Right hindlimb (tissue), 1 donor: ENCODE measurements around the gene CRKL.
"Not testable (repeated sequence)": the region's sequence is repeated elsewhere in the genome, so short reads cannot be mapped to it uniquely, and the experiment has no call there.

ENCODE experiments used
- DNase-seq: peaks from one replicate; pipeline ENCODE4 v3.0.0-alpha.2; 2018

CRKL gene, protein sequence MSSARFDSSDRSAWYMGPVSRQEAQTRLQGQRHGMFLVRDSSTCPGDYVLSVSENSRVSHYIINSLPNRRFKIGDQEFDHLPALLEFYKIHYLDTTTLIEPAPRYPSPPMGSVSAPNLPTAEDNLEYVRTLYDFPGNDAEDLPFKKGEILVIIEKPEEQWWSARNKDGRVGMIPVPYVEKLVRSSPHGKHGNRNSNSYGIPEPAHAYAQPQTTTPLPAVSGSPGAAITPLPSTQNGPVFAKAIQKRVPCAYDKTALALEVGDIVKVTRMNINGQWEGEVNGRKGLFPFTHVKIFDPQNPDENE

GRCh38 chr22:20916916-20917810 lies at the start of gene CRKL:
Gene CRKL, plus strand, starts transcription at chr22:20917407. Its CDS starts 528 bp downstream, at chr22:20917935.
- DNase-seq = peak; percentile 98

DNA sequence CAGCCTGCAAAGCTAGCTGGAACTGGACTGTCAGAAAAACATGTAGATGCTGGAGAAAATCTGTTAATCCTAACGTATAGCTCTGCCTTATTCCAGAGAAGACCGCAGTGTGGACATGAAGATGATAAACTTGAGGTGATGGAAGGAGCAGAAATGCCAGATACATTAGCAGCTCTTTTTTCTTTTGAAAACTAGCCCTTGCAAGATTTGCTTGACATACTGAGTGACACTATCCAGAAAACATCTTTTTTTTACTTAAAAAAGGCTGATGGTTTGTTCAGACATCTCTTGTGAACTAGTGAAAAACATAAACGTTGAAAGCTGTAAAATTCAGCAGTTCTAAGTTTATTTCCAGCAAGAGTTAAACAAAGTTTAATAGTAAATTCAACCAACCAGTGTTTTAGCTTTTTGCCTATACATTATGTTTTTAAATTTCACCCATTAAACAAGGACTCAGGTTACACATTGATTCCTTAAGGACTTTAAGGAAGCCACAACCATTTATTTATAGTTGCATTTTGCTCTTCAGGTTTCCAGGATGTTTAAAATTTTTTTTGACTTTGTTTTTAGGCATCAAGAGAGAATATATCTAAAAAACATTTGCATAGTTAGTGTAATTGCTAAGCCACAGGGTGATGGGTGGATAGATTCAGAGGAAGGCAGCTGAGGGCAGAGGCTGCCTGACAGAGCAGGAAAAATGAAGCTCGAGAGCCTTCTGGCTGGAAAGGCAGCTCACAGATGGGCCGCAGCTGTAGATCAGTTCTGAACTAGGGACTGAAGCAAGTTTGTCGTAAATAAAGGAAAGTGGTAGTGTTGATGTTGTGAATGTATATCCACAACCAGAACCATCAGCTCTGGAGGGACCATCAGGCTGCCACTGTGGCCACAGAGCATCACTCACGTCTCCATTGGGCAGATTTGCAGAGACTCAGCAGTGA lies 48.9 kb upstream of the CRKL start:
- DNase-seq = no peak

DNA sequence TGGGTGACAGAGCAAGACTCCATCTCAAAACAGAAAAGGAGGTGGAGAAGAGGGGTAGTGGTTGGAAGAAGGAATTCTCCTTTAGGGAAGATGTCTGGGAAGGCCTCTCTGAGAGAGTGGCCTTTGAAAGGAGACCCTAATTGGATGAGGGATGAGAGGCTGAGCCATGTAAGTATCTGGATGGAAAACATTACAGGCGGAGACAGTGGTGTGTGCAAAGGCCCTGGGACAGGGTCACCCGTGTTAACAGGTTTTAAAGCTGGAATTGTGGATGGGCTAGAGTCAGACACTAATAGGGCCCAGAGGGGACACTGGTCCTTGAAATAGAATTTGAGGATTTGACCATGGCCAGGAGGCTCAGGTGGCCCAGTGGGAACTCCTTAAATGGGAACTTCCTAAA lies 48.0 kb upstream of the CRKL start:
- no peak for DNase-seq

- DNase-seq = no peak
These were observed 44.0 kb upstream of the CRKL start for GRCh38 chr22:20873214-20873613.

DNA sequence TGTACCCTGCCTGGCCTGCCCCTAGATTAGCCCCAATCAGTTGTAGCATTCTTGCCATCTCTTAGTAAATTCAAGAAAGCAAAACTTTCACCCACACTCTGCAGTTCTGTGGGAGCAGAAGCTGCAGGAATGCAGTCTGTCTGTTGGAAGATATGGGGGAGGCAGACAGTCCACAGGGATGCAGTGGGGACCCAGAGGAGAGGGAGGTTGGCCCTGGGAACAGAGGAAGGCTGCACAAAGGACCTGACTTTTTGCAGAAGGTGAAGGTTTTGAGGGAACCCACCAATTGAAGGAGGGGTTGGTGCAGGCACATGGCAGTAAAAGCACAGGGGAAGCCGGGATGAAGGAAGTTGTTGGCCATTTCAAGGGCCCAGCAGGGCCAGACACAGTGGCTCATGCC lies 41.9 kb upstream of the CRKL start:
- no peak for DNase-seq

DNA sequence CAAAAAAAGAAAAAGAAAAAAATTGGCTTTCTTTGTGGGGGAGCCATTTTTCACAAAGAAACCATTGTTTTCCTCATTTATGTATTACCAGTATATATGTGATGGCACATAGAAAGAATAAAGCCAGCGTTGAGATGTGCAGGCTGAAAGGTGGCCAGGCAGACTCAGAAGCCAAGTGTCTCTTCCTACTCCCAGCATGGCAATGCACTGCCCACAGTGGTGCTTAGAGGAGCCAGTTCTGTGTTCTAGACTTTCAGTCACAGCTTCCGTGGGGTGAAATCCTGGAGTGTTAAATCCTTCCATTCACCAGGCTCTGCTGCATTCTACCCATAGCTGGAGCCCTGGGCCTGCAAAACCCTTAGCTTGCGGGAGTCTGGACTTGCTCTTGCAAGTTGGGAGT lies 39.5 kb upstream of the CRKL start:
- no peak for DNase-seq

DNA sequence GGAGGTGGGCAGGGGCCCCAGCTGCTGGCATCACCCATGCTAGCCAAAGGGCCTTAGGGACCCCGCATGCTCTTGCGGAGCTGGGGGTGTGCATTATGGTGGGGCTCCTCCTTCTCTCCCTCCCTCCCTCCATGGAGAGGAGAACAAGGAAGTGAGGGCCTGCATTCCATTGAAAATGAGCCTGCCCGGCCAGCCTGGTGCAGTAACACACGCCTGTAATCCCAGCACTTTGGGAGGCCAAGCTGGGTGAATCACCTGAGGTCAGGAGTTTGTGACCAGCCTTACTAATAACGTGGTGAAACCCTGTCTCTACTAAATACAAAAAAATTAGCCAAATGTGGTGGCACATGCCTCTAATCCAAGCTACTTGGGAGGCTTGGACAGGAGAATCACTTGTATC lies 36.0 kb upstream of the CRKL start:
- no peak for DNase-seq

DNA sequence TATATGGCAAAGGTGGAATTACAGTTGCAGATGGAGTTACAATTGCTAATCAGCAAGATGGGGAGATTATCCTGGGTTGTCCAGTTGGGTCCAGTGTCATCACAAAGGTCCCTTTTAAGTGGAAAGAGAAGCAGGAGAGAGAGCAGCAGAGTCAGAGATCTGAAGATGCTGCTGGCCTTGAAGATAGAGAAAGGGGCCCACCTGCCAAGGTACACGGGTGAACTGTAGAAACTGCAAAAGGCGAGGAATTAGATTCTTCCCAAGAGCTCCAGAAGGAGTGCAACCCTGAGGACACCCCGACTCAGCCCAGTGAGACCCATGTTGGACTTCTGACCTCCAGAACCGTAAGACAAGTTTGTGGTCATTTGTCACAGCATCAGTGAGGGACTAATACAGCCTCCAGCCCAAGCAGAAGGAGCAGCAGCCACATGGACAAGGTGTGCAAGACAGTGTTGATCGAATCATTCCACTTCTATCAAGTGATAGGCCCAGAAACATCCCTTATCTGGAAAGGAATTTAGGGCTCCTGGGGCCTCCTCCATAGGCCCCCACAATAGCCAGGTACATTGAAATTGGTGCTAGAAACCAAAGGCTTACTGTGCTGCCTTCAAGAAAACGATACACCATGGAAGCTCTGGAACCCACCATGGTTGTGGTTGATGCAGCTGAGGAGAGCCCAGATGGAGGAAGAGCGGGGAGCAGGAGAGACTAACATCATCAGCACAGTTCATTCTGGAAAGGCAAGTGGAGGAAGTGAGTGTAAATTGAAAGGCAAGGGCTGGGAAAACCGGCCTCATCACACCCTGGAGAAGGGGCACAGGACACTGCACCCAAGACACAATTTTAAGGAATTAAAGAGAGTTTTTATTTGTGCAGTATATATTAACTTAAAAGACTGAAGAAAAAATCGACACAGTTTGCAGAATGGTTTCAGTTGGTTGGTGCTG lies 35.1 kb upstream of the CRKL start:
- DNase-seq = no peak

GRCh38 chr22:20882855-20883254 lies 34.4 kb upstream of the CRKL start:
- no peak for DNase-seq

DNA sequence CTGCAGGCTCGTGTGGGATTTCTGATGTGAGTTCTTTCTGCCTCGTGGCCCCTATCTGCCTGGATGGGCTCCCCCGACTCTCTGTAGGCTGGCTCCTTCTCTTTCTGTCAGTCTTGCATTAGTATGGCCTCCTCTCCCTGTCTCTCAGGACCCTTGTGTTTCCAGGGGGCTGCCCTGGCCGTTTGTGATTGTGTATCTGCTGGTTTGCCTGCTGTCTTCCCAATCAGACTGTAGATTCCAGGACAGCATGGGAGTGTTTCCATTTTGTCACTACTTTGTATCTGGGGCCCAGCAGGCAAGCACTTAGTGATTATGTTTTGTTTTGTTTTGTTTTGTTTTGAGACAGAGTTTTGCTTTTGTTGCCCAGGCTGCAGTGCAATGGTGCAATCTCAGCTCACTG lies 32.8 kb upstream of the CRKL start:
- no peak for DNase-seq

DNA sequence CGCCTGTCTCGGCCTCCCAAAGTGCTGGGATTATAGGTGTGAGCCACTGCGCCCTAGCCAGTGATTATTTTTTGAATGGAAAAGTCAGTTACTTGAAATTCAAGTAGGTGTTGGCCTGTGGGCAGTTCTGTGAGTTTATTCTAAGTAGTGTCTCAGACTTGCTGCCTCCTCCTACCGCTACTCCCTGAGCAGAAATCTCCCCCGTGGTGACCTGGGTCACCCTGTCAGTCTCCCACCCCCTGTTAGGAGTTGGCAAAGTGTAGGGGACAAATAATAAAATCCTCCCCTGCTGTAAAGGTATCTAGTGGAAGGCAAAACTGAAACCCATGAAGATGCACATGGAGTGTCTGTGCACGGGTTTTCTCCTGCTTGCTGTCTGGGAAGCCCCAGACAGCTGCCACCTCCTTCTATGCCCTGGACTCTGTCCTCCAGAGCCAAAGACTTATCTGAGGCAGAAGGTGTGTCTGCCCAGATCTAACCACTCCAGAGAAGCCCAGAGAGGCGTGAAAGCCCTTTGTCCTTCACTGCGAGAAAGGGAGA lies 32.1 kb upstream of the CRKL start:
- no peak for DNase-seq

- peak; percentile 70 for DNase-seq
These were observed 31.5 kb upstream of the CRKL start for GRCh38 chr22:20885557-20886323.

- DNase-seq = no peak
These were observed 29.8 kb upstream of the CRKL start for GRCh38 chr22:20887375-20887774.

DNA sequence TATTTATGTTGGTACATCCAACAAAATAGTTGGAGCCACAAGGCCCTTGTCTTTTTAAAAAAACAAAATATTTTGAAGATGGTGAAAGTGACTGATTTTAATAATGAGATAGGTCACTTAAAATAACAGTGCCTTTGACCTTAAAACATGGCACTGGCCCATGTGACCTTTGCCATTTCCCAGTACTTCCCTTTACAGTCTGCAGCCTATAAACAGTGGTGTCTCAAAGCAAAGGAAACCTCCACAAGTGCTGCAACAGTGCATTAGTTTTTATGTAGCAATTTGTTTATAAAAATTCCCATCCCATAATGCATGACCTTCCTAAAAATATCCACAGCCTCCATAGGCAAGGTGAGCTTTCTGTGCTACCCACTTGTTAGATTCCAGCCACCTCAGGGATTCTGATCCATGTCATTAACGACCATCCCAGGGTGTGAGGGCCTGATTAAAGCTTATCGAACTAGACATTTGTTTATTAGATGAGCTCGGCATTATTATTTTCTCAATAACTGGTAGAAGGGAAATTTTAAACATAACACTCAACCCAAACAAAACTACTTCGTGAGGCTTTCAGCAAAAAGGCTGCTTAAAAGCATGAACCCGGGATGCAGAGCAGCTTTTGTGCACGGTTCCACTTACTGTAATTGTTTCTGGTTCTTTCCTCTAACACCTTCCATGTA lies 28.0 kb upstream of the CRKL start:
- no peak for DNase-seq

DNA sequence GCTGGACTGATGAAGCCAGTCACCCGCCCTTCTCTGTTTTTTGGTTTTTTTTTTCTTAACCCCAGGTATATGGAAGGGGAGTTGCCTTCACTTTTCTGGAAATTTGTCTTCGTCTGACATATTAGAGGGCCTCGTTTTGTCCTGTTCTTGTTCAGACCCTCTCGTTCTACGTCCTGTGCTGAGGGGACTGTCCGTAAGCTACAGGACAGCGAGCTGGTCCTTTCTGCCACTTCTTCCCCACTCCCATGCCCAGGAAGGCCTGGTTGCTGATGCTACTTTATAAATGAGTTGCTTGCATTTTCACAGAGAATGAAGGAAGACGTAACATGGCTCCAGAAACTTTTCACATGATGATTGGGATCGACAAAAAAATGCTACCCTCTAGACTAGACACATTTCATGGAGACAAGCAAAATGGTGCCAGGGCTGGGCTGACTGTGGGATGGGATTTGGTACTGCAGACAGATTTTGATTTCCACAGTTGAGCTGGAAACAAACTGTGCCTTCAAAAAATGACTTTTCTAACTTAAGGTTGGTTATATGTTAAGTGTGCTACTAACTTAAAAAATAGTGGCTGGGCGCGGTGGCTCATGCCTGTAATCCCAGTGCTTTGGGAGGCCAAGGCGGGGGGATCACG lies 27.2 kb upstream of the CRKL start:
- DNase-seq = no peak

DNA sequence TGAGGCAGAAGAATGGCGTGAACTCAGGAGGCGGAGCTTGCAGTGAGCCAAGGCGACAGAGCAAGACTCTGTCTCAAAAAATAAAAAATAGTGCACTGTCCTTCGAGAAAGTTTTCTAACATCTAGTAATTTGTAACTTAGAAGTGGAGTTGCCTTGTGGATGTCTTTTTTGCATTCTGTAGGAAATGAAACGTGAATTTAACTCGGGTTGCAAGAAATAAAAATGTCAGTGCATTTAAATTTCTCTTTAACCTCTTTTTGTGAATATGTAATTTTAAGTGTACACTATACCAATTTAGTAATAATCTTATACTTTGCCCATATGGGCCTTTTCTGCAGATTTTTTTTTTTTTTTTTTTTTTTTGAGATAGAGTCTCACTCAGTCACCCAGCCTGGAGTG lies 26.2 kb upstream of the CRKL start:
- DNase-seq = no peak

DNA sequence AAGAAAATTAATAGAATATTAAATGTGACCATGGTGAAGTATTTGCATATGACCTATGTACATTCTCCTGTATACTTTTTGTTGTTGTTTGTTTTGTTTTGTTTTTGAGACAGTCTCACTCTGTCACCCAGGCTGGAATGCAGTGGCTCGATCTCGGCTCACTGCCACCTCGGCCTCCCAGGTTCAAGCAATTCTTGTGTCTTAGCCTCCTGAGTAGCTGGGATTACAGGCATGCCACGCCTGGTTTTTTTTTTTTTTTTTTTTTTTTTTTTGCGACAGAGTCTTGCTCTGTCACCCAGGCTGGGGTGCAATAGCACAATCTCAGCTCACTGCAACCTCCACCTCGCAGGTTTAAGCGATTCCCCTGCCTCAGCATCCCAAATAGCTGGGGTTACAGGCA lies 19.5 kb upstream of the CRKL start:
- not testable (repeated sequence) for DNase-seq

GRCh38 chr22:20899827-20900423 lies 17.3 kb upstream of the CRKL start:
- no peak for DNase-seq
